ENCODE measurements around the gene RAP1GDS1. TPM values are rescaled to one million over a fixed set of nuclear protein-coding genes. Genes with fewer than 3 reads are reported as not detected.
"Not testable (repeated sequence)": the region's sequence is repeated elsewhere in the genome, so short reads cannot be mapped to it uniquely, and the experiment has no call there.

RAP1GDS1 gene
- total and polyA plus RNA-seq, 2 of the 4 experiments (the other 2 are of a cell fraction): 29.0 to 85.1 TPM

- H3K14ac ChIP-seq (replicated peaks; ENCODE audit: low read depth, low read length); H3K56ac ChIP-seq (ENCODE audit: extremely low read depth, insufficient read depth, low read length); H2BK15ac ChIP-seq (ENCODE audit: low read depth, low read length); POLR2A ChIA-PET (ENCODE audit: unreplicated experiment); H3K4me2 ChIP-seq (ENCODE audit: low read depth, low read length); in situ Hi-C loops (cut with MboI; ENCODE audit: low sequenced_read_pairs); DNase-seq; H4K5ac ChIP-seq (ENCODE audit: low read depth, low read length); H2BK5ac ChIP-seq (ENCODE audit: low read depth, low read length, poor library complexity, severe bottlenecking); H4K20me1 ChIP-seq (ENCODE audit: insufficient read depth, low read length); CTCF ChIA-PET; H2AFZ ChIP-seq (replicated peaks; ENCODE audit: low read length, poor library complexity); H3K9ac ChIP-seq (ENCODE audit: low read depth, low read length); H2BK20ac ChIP-seq (ENCODE audit: low read depth, low read length); H4K91ac ChIP-seq (ENCODE audit: insufficient read depth, low read depth, low read length); intact Hi-C loops (cut with micrococcal nuclease); H2AK9ac ChIP-seq (replicated peaks; ENCODE audit: low read depth, low read length, poor library complexity); H3K9me1 ChIP-seq (ENCODE audit: insufficient read depth, low read length); H3K4ac ChIP-seq (ENCODE audit: low read depth, low read length); H2BK120ac ChIP-seq (ENCODE audit: low read depth, low read length); H4K8ac ChIP-seq (ENCODE audit: low read depth in 2 of 2, low read length in 2 of 2); H3K9me3 ChIP-seq (ENCODE audit: control insufficient read depth, insufficient read depth, low read length); dilution Hi-C loops (cut with HindIII; ENCODE audit: low sequenced_read_pairs, unreplicated experiment); H3K4me1 ChIP-seq (ENCODE audit: control insufficient read depth, insufficient read depth, low read length); H3K4me3 ChIP-seq (ENCODE audit: insufficient read depth, low read depth, low read length); H3K18ac ChIP-seq (ENCODE audit: low read depth, low read length); BruUV-seq (replicated peaks); H3K79me1 ChIP-seq (ENCODE audit: low read depth in 1 of 2, low read length in 2 of 2); ATAC-seq (ENCODE audit: low read depth); H3K27ac ChIP-seq (ENCODE audit: insufficient read depth, low read length); H3K23ac ChIP-seq (ENCODE audit: low read depth, low read length); H3K27me3 ChIP-seq (ENCODE audit: control insufficient read depth, insufficient read depth, low read length); H2AK5ac ChIP-seq (ENCODE audit: low read depth, low read length); H3K36me3 ChIP-seq (ENCODE audit: control insufficient read depth, insufficient read depth, low read length): not testable (repeated sequence)
- WGBS, 2 experiments (ENCODE audit: extremely low coverage in 2 of 2, insufficient read length in 1 of 2): no CpG with 5 or more reads among the region's 3 CpGs
These were observed 106.8 kb downstream of the RAP1GDS1 start for GRCh38 chr4:98368000-98368399.

All from IMR-90 (cell line).